ENCODE measurements around the gene TRAF3IP1. TPM values are rescaled to one million over a fixed set of nuclear protein-coding genes. Genes with fewer than 3 reads are reported as not detected.
"Not testable (repeated sequence)": the region's sequence is repeated elsewhere in the genome, so short reads cannot be mapped to it uniquely, and the experiment has no call there.

Gene TRAF3IP1
- polyA plus RNA-seq, 12 donors, result 7.1 to 22.5 (median 8.8) TPM; not detected in 1

DNA sequence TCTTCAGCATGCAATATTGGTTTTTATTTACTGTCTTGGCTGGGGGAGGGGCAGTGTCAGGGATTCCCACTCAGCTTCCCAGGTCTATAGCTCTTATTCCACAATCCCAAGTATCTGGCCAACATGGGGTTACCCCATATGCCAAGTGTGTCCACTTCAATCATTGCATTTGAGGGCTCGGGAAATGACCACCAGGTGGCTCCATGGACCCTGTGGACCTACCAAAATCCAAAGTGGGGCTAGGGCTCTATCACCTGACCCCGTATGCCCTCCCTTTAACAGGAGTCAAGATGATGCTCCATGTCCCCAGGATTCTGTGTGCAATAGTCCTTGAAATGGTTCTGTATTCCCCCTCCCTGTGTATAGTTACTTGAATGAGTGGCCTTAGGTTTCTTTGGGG lies 12.1 kb upstream of the TRAF3IP1 start:
- DNase-seq, result no peak

GRCh38 chr2:238310721-238311120 lies 9.6 kb upstream of the TRAF3IP1 start:
- not testable (repeated sequence) for DNase-seq

DNA sequence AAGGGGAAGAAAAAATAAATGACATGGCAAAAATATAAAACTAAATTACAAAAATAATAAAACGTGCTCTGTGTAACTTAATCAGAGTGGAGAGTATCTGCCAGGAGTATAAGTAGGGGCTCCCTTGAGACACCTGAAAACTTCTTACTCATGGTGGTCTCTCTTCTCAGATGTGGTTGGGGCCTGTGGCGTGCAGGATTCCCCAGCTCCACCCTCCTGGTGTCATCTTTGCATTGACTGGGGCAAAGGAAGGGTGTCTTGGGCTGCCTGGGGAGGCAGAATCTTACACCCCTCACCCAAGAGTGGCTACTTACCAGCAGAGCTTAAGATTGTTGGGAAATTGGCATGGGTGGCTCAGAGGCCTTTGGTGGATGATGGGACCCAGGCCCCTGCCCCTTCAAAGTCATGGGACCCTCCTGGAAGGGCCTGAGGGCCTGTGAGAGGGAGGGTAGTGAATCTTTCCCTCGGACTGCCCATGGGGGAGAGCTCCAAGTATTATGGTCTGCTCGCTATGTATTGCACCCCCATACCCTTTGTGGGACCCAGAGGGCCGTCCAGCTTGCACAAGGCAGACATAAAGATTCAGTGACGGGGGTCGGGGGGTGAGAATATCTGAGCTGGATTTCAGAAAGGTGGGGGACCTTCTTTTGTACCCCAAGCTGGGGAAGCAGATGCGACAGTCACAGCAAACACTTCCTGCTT lies 6.9 kb upstream of the TRAF3IP1 start:
- no peak for DNase-seq

GRCh38 chr2:238313991-238314350 lies 6.3 kb upstream of the TRAF3IP1 start:
- DNase-seq, result no peak

GRCh38 chr2:238314576-238314975 lies 5.7 kb upstream of the TRAF3IP1 start:
- DNase-seq, result no peak

GRCh38 chr2:238315031-238315595 lies 5.2 kb upstream of the TRAF3IP1 start:
- DNase-seq, result no peak

DNA sequence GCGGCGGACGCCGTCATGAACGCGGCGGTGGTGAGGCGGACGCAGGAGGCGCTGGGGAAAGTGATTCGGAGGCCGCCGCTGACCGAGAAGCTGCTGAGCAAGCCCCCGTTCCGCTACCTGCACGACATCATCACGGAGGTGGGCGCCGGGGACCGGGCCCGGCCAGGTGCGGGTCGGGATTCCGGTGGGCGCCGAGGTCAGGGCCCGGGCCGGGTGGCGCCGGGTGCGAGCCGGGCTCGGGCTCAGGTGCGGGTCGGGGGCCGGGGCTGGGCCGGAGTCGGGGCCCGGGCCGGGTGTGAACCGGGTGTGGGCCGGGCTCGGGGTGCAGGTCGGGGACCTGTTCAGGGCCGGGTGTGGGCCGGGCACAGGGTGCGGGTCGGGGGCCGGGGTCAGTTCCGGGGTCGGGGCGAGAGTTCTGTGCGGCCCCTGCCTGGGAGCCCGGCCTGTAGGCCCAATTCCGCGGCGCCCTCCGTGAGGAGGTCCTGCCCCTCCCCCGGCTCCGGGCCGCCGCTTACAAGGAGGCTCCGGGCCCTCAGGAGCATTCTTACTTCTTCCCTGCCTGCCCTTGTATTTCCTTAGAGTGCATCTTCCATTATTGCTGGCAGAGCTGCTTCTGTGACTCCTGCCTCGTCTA lies 447 bp downstream of the TRAF3IP1 start:
- DNase-seq, result no peak

DNA sequence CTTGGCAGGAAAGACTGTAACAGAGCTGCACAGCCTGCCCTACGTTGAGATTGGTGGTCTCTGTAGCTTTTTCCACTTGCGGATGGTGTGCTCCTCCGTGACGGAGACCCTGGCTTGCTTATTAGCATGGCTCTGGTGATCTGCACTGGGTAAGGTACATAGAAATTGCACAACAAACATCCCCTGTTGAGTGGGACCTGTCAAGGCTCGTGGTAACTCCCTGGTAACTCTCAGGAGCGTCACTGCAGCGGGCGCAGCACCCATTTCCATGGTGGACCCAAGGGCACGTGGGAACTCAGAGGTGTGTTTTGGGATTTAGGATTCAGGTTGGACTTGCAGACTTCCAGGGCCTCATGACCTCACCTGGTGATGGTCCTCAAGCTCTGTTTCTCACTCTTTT lies 1.1 kb downstream of the TRAF3IP1 start:
- DNase-seq, result no peak

- DNase-seq, result no peak
These were observed 1.7 kb downstream of the TRAF3IP1 start for GRCh38 chr2:238322001-238322411.

GRCh38 chr2:238324248-238324647 lies 3.9 kb downstream of the TRAF3IP1 start:
- DNase-seq, result not testable (repeated sequence)

DNA sequence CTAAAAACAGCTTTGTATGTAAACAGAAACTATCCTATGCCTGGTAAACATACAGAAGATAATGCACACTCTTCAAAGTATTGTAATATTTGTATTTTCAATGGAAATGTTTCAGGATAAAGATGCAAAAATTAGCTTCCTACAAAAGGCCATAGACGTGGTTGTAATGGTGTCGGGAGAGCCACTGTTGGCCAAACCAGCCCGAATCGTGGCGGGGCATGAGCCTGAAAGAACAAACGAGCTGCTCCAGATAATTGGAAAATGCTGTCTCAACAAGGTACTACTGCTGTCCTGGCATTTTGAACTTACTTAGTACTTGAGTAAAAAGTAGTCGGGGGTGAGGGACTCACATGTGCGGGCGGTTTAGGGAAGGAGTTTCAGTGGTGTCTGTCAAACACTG lies 5.4 kb downstream of the TRAF3IP1 start:
- DNase-seq, result no peak

DNA sequence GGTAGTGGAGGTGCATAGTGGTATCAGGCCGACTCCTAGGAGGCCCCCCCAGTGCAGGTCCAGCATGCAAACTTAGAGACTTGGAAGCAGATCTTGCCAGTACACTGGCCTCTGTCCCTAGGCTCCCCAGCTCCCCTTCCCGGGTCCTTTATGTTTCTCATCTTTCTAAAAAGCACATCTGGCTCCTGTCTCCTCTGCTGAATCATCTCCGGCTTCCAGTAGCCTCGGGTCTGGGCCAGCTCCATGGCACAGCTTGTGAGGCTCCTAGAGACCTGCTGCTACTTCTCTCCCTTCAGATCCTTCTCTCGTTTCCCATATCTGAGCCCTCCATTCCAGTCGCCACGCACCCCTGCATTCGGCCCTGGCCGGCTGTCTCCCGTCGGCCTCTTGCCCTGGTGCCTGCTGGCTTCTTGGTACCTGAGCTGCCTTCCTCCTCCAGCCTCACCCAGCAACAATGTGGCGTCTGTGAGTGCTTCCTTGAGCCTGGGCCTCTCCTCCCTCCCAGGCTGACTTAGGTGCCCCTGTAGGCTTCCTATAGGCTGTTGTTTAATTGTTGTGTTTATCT lies 6.6 kb downstream of the TRAF3IP1 start:
- no peak for DNase-seq

GRCh38 chr2:238327751-238328150 lies 7.4 kb downstream of the TRAF3IP1 start:
- DNase-seq, result no peak

DNA sequence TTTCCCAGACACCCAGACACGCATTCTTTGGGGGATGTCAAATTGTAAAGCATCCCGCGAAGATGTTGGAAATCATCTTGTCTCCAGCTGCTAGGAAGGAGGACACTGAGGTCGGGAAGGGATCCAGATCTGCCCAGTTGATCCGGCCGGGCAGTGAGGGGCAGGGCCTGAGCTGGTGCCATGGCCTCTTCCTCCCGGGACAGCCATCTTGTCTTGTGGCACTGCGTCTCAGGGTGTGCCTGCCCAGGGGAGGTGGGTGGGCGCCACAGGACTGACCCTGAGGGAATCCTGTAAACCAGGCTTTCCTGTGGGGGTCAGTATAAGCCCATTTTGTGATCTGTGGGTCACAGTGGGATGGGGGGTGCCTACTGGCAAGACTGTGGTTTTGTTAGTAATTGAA lies 10.1 kb downstream of the TRAF3IP1 start:
- no peak for DNase-seq

GRCh38 chr2:238331916-238332315 lies 11.6 kb downstream of the TRAF3IP1 start:
- no peak for DNase-seq

GRCh38 chr2:238334885-238335284 lies 14.6 kb downstream of the TRAF3IP1 start:
- no peak for DNase-seq

DNA sequence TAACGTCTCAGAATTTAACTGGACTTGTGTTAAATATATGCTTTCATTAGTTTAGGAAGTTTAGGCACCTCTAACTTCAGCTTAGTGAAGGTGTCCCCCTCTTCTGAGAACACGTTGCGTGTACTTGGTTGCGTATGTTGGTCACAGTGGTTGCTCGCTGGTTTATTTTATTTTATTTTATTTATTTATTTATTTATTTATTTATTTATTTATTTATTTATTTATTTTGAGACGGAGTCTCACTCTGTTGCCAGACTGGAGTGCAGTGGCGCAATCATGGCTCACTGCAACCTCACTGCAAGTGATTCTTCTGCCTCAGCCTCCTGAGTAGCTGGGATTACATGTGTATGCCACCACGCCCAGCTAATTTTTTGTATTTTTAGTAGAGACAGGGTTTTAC lies 15.3 kb downstream of the TRAF3IP1 start:
- not testable (repeated sequence) for DNase-seq

DNA sequence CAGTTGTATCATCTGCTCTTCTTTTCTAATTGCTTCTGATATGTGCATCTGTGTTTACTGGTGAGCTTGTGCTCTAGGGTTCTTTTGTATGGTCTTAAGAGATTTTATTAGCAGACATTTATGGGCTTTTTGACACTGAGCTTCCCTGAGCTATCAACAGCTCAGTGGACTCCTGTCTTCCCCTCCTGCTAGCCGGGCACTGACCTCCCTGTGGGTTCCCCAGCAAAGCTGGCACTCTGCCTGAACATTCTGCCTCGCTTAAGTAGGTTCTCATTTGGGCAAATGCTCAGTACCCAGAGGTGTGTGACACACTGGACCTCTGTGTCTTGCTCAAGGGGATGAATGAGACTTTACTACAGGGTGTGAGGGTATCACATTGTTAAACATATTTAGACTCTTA lies 15.8 kb downstream of the TRAF3IP1 start:
- no peak for DNase-seq

GRCh38 chr2:238336793-238337444 lies 16.6 kb downstream of the TRAF3IP1 start:
- no peak for DNase-seq

DNA sequence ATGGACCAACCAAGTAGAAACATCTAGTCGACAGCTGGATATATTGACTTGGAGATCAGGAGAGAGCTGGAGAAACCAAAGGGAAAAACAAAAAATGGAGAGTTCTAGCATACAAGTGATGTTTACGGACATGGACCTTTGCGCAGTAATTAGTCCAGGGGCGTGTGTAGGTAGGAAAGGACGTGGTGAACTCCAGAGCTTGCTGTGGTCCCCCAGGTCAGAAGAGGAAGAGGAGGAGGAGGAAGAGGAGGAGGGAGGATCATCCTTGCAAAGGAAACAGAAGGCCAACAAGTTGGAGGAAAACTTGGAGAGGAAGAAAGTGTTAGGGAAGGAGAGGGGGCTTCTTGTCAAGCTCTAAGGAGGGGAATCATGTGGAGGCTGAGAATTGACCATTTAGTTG lies 17.5 kb downstream of the TRAF3IP1 start:
- no peak for DNase-seq

DNA sequence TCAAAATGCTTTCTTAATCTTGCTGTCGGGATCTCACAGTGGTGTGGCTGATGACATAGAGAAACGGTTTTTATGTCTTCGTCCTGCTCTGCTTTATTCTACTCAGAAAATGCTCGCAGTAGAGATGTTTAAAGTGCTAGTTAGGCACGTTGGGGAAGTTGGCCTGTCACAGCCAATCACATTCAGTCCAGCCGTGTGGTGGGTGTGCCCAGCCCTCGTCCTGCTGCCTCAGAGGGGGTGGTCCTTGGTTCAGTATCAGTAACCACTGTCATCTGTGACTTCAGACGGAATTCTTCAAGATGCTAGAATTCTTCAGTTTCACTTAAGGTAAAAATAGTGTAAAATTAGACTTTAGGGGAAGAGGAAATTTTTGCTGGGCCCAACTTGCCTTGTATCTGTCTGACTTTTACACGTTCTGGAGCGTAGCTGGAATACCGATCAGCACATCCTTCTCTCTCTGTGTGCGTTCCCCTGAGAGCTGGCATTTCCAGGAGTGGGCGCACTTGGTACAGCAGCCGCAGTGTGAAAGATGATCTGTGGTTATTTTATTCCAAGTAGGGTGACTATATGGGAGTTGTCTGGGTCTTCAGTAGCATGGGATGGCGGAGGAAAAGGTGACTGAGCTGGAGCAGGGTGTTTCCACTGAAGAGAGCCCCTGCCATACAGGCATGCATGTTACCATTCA lies 18.5 kb downstream of the TRAF3IP1 start:
- DNase-seq, result no peak

DNA sequence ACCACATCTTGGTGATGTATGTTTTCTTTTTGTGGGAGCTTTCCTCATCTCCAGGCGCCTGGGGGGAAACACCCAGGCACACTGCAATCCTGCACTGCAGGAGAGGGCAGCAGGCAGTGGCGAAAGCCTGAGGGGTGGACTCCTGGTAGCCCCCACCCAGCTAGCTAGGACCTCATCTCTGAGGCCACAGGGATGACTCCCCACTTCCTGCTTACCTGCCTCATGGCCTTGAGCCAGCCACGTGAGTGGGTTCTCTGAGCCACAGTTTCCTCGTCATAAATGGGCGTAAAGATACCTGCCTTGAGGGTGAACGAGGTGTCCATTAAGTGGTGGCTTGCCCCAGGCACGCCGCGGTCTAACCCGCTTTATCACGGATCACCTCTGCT lies 19.1 kb downstream of the TRAF3IP1 start:
- no peak for DNase-seq

Measured in muscle of arm (tissue), 12 donors.